ENCODE data around the gene G3BP2.
"Not testable (repeated sequence)": the region's sequence is repeated elsewhere in the genome, so short reads cannot be mapped to it uniquely, and the experiment has no call there.

Gene G3BP2

DNA sequence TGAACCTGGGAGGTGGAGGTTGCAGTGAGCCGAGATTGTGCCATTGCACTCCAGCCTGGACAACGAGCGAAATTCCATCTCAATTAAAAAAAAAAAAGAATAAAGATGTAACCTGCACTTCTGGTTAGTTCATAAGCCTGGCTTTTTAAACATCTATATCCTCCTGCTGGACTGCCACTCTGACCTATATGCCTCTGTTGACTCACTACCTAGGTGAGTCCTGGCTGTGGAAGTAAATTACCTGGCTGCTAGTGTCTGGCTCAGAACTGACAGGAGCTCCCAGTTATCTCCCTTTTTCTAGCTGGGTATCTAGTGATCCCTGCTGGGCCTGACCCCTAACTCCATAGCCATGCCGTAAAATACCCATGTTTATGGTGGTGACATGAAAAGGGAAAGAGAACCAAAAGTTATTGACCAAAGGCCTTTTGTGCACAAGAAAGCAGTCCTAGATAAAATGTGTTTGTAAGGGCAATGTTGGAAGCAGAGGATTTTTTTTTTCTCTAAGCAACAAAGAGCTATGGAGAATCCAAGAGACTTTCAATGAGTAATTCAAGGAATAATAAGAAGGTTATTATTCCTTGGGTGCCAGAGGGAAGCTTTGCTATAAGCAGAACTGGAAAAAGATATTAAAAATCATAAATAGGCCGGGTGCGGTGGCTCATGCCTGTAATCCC lies 10.4 kb upstream of the G3BP2 start:
- no peak for DNase-seq

DNA sequence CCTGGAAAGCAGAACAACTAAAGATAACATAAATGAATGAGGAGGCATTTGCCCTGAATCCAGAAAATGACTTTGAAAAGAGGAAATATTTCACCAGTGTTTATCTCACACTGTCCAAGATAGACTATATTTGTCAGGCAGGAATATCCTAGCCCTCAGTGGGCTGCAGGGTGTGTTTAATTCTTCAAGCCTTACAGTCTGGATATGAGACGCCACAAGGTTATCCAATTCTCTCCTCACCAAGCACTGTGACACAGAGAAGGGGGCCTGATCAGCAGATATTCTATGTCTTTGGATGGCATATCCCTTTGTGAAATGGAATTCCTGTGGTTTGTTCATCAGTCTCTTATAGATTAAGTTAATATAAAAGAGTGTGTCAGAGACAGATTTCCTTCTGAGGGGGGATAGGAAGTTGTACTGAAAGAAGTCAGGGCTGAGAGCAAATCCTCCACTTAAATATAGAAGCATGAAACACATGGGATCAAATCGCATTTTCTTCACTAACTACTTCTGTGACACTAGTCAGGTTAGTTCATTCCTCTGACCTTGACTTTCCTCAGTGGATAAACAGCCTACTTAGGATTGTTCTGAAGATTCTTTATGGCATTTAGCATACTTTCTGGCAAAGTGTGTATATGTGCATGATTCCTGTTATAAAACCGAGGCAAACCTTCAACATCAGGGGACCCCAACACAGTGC lies 6.8 kb upstream of the G3BP2 start:
- no peak for DNase-seq

DNA sequence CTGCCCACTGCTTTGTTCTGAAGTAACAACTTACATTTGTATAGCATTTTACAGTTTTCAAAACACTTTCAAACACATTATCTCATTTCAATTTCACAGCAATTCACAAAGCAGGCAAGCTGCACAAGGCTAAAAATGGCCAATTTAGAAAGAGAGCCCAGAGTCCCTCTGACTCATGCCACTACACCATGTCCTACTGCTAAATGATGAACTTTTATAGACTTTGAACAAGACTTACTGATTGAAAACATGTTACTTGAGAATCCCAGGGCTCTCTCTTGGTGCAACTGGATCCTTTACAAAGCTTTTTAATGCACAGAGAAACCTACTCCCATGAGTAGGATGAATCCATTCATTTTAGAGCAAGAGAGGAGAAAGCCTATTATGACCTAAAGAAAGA lies 5.8 kb upstream of the G3BP2 start:
- no peak for DNase-seq

DNA sequence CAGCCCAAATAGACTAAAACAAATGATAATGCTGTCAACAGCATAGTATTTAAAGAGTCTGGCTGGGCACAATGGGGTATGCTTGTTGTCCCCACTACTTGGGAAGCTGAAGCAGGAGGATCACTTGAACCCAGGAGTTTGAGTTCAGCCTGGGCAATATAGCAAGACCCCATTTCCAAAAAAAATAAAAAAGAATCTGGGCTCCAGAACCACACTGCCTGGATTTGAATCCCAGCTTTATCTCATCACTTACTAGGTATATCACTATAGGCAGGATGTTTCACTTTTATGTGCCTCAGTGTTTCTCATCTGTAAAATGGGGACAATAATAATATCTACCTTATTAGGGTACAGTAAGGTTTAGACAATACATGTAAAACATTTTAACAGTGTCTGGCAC lies 5.3 kb upstream of the G3BP2 start:
- no peak for DNase-seq

DNA sequence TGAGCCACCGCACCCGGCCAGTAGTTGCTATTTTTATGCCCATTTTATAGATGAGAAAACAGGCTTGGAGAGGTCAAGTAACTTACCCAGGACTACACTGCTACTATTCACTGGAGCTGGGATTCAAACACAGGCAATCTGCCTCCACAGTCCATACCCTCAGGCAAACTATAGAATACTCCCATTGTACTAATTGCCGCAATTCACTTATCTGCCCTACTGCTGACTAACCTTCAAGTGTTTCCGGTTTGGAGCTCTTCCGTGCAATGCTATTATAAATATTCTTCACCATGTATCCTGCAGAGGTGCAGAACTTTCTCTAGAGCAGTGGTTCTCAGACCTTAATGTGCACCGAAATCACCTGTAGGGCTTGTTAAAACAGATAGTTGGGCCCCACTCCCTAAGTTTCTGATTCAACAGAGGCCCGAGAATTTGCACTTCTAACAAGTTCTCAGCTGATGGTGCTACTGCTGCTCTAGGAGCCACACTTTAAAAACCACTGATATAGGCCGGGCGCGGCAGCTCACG lies 1.9 kb upstream of the G3BP2 start:
- DNase-seq: no peak

DNA sequence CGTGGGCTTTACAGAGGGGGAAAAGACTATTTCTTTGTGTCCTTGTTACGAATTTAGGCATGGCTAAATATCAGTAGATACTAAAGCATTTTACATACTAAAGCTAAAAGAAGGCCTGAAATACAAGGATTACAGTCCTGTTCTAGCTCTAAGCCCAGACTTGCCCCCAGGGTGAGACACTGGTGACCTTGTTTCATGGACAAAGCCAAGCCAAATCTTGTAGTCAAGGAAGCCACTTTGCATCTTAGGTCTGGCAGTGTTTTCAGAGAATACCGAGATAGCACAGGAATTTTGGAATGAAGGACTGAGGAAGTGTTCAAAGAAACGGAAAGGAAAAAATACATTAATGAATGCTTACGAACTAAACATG lies 733 bp upstream of the G3BP2 start:
- no peak for DNase-seq

DNA sequence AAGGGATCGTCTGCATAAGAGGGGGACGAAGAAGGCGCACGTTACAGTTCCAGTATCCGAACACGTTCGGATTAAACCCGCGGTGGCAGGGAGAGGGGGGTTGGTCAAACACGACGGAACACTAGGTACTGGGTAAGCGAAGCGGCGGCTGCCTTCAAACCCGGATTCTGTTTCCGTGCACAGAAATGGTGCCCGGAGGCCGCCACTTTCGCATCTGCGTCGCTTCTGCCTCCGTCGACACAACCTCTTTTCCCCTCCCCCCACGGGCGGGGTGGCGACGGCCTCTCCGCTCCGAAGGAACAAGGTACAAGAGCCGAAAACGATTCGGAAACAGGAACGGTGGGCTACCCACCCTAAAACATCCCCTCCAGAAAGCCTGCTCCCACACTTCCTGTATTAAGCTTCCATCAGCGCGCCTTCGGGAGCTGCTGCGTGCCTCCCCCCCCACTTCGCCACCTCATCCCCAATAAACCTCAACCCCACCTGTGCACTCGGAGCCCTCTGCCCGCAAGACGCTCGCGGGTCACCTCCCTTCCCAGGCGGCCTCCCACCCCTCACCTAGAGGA lies 667 bp downstream of the G3BP2 start:
- DNase-seq: peak; percentile 89

DNA sequence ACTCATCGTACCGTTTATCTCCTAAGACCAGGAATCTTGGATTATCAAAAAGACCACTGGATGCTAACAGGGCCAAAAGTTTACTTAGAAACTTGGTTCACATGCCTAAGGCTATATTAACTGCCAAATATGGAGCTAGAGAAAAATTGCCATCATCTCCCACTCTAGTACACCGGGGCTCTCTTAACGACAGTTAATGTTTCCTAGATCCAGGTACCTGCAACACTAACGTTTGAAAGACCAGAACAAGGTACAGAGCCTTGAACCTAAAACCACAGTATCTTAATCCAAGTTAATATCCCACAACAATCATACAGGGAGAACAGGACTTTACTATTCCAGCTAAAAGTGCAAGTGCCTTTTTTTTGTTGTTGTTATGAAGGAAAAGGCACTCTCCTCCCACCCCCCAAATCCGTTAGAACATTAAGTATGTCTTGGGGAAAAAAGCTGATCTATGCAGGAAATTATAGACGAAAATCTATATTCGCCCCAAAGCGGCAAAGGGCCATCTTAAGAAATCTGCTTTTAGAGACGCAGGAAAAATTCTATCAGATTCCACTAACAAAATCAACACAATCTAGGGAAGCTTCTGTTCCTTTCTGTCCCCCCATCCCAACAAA lies 1.3 kb downstream of the G3BP2 start:
- no peak for DNase-seq

DNA sequence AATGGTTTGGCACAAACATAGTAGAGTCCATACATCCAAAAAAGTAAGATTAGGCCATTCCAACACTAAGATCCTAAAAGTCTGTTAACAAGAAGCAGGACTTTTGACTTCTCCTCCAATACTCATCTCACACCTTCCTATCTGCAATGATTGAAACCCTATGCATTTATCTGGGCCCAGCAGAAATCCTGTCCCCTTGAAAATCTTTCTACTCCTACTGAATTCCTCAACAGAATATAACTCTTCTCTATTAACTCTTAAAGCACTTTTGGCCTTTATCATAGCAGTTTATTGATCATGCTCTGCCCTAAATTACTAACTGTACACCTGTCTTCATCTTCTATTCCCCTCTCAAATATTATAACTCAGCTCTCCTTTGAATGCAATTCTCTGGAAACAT lies 4.6 kb downstream of the G3BP2 start:
- no peak for DNase-seq

DNA sequence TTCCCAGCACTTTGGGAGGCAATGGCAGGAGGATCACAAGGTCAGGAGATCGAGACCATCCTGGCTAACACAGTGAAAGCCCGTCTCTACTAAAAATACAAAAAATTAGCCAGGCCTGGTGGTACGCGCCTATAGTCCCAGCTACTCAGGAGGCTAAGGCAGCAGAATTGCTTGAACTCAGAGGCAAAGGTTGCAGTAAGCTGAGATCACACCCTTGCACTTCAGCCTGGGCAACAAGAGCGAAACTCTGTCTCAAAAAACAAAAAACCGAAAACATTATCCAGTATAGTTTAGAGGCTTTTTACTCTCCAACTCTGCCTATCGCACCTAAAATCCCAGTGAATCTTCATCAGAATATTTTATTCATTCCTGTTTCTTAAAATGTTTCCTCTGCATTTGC lies 5.6 kb downstream of the G3BP2 start:
- not testable (repeated sequence) for DNase-seq

DNA sequence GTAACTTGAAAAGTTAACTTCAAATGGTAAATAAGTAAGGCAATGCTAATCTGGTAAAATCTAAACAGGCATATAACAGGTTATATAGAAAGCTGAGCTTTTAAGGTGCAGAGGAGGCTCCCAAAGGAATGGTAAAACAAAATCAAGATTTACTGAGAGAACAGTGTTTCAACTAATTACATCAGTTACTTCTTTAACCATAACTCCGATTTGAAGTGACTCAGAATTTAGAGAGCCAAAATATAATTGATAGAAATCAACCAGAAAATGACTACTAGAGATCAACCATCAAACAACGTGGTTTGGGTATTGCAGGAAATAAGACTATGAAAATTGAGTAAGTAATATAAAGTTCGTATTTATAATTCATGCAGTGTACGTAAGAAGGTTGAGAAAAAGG lies 6.9 kb downstream of the G3BP2 start:
- DNase-seq: no peak

DNA sequence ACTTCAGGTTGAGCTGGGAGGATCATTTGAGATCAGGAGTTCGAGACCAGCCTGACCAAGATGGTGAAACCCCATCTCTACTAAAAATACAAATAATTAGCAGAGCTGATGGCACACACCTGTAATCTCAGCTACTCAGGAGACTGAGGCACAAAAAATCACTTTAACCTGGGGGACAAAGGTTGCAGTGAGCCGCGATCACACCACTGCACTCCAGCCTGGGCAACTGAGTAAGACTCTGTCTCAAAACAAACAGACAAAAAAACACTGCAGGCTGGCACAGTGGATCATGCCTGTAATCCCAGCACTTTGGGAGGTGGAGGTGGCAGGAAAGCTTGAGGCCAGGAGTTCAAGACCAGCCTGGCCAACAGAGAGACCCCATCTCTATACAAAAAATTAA lies 8.6 kb downstream of the G3BP2 start:
- DNase-seq: not testable (repeated sequence)

DNA sequence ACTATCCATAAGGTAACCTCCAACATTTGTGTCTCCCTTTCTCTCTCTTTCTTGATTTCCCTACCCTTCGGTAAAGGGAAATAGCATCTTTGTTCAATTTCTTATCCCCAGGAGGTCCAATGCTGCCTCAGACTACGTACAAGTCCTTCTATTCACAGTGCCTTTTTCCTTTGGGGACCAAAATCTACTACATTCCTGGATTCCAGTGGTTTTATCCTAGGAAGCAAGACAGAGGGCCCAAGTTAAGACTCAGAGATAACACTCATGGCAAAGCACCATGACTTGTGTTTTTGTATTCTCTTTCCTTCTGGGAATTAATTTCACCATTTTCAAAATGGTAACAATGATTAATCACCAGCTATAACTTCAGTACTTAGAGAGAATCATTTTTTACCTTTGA lies 10.6 kb downstream of the G3BP2 start:
- DNase-seq: no peak

DNA sequence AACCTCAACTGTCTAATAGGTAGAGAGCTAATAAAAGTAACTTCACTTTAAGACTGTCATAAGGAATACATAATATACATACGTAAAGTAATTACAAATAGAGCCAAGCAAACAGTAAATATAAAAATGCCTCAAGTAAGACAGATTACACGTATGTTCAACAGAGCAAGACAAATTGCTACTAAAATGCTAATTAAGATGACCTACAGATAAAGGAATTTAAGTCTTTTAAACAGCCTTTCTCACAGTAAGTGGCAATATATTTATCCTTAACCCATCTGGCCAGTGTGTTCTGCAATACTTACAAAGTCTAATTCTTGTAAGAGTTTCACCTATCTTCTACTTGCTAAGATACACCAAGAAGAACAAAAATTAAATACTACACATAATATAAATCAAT lies 12.7 kb downstream of the G3BP2 start:
- no peak for DNase-seq

DNA sequence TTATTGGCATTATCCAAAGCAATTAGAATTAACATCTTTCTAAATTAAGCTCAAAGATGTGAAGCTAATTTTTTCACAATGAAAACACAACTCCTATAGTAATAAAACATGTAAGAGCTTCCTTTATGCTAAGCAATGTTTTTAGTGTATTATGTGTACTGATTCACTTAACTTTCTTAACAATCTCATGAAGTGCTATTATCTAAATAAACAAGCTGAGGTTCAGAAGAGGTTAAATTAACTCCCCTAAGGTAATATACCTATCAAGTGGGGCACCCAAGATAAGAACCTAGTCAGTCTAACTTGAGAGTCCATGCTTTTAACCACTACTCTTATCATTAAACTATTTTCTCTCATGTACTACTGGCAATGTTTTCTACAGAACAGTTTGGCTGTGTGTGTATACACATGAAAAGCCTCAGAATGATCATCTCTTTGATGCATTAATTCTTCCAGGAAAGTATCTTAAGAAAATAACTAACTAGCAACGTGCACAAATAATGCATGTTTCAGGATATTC lies 13.6 kb downstream of the G3BP2 start:
- no peak for DNase-seq

DNA sequence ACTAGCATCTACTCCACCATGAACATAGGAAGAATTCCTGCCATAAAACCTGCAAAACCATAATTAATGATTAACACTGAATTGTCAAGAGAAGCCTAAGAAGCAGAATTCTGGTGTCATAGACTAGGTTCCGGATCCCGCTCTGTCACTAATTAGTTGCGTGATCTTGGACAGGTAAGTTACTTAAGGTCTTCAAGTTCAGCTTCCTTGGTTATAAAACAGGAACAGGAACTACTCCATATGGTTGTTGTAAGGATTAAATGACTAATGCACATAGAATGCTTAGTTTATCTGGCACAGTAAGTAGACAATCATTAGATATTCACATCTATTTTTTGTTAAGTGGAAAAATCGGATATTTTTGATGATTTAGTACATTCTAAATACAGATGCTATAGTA lies 14.3 kb downstream of the G3BP2 start:
- DNase-seq: no peak

DNA sequence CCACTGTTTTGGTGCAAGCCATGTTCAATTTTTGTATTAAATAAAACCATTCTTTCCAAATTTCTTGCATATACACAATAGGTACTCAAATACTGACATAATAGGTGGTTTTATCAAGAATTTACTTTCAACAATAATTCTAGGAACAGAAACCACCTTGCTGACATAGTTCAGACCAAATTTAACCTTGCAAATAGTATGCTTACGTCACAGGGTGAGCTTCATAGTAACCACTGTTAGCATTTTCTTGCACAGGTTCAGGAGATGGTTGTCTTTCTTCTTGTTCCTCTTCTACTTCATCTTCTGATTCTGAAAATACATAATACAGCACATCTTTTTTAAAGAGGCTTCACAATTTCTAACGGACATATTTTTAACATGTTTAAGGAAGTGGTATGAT lies 17.6 kb downstream of the G3BP2 start:
- DNase-seq: no peak

DNA sequence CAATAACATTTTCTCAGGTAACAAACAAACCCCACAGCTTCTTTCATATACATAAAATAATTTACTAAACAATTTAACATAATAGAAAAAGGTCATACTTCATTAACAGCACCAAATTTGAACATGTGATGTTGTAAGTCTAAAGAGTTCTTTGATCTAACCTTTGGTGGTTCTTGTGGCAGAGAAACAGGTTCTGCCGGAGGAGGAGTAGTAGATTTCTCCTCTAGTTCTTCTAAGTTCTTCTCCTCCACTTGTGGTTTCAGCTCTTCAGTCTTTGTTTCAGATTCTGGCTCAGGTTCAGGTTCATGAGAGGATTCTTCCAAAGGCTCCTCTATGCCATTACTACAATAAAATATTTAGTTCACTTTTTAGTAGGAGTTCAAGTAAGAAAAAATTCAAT lies 18.3 kb downstream of the G3BP2 start:
- no peak for DNase-seq

DNA sequence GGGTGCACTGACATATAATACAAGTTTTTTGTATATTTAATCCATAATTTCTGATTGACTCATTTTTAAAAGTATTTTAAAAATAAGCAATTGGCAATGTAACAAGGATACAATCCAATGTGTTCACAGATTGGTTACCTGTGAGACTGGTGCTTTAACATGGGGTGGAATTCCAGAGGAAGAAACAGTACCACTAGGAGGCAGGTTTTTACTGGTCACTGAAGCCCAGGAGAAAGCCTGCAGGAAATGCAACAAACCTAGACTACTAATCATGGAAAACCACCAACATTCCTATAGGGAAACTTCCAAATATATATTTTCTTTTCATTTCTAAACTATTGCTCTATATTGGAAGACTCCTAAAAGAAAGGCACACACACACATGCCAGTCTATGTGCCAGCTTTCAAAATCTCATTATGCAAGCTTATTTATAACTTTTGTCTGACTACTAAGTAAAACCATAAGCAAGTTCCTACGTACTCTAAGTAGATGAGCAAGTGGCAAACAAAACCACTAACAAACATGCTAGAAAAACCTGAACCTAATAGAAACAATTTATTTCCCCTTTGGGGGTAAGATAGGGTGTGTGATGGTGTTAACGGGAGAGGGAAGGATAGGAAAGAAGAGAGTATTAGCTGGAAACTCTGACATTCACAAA lies 19.2 kb downstream of the G3BP2 start:
- no peak for DNase-seq

DNA sequence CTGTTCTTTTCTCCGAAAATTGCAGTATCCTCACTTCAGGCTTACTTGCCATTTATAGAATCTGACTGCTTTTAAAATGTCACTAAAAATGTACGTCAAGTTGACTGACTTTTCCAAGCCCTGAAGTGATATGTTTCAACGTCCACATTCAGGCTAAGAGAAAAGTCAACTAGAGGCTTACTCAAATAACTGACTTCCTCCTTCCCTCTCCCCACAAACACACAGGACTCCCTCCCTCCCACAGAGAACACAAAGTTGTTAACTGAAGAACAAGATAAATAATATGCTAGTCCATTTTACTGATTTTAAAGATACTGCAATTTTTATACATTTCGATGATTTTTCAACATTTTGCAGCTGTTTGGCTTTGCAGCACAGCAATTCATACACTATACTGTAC lies 29.1 kb downstream of the G3BP2 start:
- no peak for DNase-seq

DNA sequence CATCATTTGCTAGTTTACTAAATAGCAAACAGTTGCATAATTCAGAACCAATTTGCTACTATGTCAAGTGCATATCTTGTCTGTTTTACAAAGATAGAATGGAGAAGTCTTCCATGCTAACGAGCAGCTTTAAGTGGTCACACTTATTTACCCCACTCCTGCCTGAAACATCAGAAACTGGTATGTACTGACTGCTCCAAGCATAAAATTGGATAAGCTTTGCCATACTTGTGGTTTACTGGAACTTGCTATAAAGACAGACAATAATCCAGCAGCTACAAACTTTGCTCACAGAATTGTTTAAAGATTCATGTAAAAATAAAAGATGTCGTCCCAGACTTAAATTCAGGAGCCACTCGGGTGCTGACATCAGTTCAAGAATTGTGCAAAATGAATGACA lies 29.6 kb downstream of the G3BP2 start:
- DNase-seq: no peak

DNA sequence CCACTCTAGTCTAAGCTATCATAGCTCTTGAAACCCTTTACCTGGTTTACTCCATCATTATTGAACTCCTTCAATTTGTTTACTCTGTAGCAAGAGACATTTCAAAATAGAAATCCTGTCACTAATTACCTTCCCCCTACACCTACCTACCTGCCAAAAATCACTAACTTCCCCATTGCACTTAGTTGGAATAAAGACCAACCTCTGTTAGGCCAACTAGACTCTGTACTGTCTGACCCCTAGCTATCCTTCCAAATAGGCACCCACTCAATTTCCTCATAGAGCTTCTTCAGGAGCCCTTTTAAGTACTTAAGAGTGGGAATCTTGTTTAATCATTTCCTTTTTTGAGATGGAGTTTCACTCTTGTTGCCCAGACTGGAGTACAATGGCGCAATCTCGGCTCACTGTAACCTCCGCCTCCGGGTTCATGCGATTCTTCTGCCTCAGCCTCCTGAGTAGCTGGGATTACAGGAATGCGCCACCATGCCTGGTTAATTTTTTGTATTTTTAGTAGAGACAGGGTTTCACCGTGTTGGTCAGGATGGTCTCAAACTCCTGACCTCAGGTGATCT lies 34.0 kb downstream of the G3BP2 start:
- no peak for DNase-seq

DNA sequence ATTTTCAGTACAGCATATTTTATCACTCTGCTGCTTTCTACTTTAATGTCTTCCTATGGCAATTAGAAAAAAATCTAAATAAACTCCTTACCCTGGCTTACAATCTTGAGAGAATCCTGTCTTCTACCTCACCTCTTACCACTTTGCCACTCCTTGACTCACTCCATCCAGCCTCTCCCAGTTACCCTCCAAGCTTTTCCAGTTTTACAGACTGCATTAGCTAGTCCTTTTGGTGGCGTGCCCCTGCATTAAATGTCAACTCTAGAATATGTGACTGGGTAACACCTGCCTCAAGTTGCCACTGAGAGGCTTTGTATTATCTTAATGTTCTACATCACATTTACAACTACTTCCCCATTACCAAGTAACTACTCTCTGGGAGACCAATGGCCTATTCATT lies 35.4 kb downstream of the G3BP2 start:
- no peak for DNase-seq
